ENCODE data around the gene KRTAP1-5.
"Not testable (repeated sequence)": the region's sequence is repeated elsewhere in the genome, so short reads cannot be mapped to it uniquely, and the experiment has no call there.

The KRTAP1-5 gene, protein sequence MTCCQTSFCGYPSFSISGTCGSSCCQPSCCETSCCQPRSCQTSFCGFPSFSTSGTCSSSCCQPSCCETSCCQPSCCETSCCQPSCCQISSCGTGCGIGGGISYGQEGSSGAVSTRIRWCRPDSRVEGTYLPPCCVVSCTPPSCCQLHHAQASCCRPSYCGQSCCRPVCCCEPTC

DNA sequence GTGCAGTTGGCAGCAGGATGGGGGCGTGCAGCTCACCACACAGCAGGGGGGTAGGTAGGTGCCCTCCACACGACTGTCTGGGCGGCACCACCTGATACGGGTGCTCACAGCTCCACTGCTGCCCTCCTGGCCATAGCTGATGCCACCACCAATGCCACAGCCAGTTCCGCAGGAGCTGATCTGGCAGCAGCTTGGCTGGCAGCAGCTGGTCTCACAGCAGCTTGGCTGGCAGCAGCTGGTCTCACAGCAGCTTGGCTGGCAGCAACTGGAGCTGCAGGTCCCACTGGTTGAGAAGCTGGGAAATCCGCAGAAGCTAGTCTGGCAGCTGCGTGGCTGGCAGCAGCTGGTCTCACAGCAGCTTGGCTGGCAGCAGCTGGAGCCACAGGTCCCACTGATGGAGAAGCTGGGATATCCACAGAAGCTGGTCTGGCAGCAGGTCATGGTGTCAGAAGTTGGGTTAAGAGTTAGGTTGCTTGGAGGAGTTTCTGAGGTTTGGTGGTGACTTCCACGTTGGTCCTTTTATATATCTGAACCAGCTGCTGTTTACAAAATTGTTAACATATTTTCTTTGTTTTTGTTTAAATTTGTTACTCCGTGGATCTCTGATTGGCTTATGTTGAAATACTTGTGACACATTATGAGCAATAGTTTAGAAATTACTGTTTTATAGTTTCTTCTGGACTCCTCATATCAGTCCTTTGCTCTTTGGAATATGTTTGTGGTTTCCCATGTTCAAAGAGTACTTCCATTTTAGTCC is at the start of gene KRTAP1-5:
Gene KRTAP1-5, minus strand, starts transcription at position 494 of the 757 bp plus-strand sequence. Its CDS starts 53 bp downstream, at position 441.
- DNase-seq = no peak

DNA sequence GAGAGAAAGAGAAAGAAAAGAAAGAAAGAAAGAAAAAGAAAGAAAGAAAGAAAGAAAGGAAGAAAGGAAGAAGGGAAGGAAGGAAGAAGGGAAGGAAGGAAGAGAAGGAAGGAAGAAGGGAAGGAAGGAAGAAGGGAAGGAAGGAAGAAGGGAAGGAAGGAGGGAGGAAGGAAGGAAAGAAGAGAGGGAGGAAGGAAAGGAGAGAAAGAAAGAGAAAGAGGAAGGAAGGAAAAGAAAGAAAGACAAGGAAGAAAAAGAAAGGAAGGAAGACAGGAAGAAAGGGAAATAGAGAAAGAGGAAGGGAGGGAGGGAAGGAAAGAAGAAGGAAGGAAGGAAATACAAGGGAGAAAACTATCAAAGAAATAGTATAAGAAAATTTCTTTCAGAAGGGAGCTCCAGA is 49.8 kb upstream of the KRTAP1-5 start:
- no peak for DNase-seq

DNA sequence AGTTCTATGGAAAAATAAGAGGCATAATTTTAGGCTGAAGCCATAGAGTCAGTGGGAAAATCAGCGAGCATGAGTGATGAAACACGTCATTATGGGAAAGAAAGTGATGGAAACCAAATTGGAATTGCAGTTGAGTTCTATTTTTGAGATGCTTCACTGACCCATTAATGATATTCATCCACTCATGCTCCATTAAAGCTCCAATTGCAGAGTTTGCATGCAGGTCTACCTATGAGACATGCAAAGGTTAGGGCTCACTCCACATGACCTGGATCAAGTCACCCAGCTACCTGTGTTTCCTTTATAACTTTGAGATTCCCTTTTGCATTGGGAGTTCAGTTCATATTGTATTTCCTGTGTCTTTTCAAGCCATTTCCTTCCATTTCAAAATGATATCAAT is 46.7 kb upstream of the KRTAP1-5 start:
- no peak for DNase-seq

DNA sequence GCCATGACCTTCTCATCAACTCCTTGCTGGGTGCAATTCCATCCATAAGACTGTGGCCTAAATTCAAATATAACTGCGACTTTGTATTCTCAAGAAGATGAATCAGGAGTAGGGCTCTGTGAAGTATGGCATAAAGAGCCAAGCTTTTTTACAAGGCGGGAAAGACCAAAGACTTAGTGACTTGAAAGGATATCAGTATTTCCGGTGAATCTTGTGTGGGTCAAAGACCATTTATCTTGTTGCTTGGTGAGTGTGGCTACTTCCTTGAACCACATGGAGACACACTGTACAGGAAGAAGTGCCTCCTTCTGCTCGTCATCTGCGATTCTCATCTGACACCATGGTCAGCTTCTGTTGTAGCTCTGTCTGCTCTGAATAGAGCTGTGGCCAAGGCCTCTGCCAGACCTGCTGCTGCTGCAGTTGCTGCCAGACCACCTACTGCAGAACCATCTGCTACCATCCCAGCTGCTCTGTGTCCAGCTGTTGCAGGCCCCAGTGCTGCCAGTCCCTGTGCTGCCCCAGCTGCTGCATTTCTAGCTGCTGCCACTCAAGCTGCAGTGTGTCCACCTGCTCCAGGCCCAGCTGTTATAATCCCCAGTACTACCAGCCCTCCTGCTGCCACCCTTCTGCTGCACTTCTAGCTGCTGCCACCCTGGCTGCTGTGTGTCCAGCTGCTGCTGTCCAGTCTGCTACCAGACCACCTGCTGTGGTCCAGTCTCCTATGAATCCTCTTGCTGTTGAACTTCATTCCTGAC is 44.8 kb upstream of the KRTAP1-5 start:
- DNase-seq = no peak

DNA sequence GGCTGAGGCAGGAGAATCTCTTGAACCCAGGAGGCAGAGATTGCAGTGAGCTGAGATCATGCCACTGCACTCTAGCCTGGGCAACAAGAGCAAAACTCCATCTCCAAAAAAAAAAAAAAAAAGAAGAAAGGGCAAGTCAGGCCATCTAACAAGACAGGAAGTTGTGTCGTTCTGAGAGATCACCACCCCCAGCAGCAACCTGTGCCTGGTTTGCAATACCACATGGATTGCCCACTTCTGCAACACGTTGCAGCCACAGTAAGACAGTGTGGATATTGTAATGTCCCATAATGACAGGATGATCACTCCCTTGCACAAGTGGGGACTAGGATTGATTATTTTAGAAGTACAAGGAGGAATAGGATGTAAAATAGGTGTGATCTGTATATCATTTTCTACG is 42.0 kb upstream of the KRTAP1-5 start:
- DNase-seq = no peak

DNA sequence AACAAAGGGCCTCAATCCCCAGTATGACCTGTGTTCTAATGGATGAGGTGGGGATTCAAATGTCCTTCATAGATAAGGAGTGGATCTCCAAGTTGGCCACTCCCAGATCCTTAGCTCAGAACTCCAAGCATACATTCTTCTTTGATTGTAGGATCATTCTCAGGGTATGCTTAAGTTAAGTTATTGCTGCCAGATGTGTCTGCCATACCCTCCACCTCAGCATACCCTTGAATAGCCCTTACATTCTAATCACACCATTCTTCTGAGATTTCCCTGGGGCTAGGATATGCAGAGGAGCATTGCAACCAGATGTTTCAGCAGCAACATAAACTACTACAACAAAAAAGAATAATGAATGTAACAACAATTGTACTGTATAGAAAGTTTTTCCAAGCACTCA is 40.3 kb upstream of the KRTAP1-5 start:
- no peak for DNase-seq

DNA sequence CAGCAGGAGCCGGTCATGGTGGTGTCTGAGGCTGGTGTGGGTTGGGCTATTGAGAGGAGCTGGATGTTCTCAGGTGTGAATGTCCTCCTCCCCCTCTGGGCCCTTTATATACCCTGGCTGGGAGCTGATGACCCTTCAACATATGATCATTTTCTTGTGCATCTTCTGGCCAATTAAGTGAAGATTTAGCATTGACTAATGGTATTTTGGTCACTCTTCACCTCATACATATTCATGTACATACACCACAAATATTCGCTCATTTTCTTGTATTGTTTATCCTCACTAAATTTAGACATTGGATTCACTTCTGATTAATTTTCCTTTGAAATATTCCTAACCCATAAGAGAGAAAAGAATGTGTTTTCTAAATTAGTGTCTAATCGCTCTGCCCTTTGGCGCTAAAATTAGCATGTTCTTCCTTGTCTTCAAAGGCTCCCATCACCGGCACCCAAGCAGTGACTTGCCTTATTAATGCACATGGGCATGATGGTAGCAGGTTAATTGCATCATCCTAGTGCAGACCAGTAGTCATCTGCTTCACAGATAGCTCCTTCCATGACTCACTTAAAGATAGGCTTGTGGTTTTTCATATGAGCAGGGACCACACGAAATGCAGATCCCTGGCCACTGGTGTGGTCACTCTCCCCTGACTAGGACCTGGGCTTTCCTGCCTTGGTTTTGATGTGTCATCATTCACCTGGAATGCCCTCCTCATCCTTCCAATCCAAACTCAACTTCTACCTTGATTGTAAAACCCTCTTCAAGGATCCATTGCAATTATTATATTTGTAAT is 39.0 kb upstream of the KRTAP1-5 start, which contains the start of gene KRTAP2-4:
Gene KRTAP2-4, minus strand, starts transcription at position 51 of the 796 bp plus-strand sequence. Its CDS starts 34 bp downstream, at position 17.
- no peak for DNase-seq

DNA sequence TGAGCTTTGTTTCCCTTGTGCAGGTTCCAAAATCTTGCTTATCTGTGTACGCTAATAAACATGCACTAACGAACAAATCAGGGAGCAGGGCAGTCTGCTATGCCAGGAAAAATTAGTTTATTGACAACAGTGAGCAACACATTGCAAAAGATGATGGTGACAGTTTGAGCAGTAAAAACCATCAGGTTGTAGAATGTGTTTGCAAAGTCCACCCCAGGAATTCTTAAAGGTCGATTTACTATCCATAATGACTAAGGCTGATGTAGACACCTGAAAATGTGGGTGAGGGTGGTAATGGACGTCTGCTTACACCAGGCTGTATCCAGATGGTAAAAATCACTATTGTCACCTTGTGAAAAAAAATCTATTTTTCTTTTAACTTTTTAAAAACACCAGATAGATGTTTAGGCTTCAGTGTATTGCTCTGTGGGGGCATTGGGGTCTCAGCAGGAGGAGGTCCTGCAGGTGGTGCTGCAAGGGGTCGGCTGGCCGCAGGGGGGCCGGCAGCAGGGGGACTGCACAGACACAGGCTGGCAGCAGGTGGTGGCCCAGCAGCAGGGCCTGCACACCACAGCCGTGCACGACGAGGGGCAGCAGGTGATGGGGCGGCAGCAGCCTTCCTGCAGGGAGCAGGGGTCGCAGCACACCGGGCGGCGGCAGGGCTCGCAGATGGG is 38.1 kb upstream of the KRTAP1-5 start:
- not testable (repeated sequence) for DNase-seq

DNA sequence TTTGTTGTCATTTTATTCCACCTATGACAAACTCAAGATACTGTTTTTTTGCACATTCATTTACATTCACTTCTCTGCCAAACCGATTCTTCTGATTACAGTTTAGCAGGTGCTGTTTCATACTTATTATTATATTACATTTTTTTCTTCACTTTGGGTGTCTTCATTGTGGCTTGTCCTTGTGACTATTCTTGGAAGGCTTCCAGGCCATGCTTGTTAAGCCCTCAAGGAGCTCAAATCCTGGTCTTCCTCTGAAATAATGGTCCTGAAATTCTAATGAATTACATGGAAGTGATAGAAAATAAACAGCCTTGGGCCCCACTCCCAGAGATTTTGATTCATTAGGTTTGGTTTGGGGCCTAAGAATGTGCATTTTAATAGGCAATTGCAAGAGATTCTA is 37.3 kb upstream of the KRTAP1-5 start:
- DNase-seq = no peak

DNA sequence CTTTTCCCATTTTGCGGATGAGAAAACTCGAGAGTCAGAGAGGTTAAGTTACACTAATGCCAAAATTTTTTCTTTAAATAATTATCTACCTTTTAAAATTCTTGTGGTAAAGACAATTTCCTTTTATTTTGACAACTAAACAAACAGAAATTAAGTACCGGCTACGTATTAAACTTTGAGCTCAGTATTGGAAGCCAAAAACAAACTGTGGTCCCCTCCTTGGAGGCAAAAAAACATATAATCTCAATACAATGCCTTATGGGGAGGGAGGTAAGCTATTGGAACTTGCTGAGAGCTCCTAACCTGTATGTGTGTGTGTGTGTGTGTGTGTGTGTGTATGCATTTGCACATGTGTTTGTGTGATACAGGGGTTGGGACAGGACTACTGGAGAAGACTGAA is 36.4 kb upstream of the KRTAP1-5 start:
- no peak for DNase-seq

DNA sequence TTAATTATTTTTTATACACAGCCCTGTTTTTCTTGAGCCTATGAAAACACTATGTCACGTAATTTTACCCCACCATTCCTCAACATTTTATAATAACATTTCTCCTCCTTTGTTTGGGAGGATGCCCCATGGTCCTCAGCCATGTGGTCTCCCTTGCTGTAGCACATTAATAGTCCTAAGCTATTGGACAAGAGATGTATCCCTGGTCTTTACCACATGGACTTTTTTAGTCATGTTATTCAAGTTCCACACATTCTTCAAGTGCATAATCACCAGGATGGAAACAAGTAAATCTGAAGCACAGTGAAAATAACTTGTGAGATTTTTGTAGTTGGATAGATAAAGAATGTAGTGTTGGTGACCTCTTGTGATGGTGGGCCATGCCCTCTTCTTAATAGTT is 35.0 kb upstream of the KRTAP1-5 start:
- DNase-seq = no peak

DNA sequence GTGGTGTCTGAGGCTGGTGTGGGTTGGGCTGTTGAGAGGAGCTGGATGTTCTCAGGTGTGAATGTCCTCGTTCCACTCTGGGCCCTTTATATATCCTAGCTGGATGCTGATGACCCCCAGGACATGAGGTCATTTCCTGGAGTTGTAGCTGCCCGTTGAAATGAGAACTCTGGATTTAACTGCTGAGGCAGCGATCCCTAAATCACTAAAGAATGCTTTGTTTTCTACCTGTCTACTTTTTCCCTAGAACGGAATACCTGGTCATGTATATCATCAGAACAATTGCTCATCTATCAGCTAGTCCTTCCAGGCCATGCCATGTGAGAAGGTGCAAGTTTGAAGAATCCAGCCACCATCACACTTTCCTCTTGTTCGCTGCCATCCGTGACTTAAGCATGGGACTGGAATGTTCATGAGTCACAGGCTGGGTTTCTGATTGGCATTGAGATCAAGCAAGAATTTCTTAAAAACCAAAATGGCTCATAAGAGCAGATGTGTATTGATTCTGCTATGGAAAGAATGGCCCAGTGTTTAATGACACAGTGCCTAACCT is 33.1 kb upstream of the KRTAP1-5 start, which contains the start of gene KRTAP2-3:
Gene KRTAP2-3, minus strand, starts transcription at position 63 of the 553 bp plus-strand sequence. CDS start 64 bp downstream, outside the sequence.
- no peak for DNase-seq

DNA sequence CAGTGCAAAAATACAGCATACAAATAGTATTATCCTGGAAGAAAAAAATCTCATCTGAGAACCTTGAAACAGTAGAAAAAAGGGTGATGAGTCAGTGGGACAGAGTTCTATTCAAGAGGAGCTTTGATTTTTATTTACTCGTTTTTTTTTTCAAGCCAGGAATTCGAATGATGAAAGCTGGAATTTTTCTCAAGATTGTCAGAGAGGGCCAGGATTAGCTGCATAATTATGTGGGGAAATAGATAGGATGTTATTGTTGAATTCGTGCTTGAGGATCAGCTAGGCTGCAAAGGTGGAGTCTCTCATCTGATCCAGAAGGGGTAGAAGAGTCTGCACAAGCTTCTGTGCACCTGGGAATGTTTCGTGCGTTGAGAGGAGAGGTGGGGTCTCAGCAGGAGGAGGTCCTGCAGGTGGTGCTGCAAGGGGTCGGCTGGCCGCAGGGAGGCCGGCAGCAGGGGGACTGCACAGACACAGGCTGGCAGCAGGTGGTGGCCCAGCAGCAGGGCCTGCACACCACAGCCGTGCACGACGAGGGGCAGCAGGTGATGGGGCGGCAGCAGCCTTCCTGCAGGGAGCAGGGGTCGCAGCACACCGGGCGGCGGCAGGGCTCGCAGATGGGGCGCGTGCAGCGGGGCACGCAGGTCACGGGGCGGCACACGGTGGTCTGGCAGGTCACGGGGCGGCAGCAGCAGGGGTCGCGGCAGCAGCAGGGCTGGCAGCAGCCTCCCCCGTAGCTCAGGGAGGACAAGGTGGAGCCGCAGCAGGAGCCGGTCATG is 32.5 kb upstream of the KRTAP1-5 start:
- DNase-seq = not testable (repeated sequence)

DNA sequence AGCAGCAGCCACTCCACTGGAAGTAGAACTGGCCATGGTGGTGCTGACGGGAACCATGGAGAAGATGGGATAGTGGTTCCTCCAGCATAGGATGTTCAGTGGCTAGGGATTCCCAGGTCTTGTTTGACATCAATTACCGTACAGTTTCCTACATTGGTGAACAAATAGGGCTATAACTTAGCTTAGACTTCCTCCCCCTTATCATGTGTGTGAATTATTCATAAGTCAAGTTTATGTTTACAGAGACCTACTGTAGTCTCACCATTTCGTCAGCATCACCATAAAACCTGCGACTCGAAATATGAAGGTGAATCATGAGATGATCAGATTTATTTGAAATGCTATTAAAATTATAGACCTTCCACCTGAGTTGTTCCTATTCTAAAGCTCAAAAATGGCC is 31.7 kb upstream of the KRTAP1-5 start:
- no peak for DNase-seq

DNA sequence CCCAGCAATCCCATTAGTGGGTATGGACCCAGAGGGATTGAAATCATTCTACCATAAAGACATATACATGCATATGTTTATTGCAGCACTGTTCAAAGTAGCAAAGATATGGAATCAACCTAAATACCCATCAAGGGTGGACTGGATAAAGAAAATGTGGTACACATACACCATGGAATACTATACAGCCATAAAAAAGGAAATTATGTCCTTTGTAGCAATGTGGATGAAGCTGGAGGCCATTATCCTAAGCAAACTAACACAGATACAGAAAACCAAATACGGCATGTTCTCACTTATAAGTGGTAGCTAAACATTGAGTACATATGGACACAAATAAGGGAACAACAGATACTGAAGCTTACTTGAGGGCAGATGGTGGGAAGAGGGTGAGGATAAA is 30.5 kb upstream of the KRTAP1-5 start:
- no peak for DNase-seq

DNA sequence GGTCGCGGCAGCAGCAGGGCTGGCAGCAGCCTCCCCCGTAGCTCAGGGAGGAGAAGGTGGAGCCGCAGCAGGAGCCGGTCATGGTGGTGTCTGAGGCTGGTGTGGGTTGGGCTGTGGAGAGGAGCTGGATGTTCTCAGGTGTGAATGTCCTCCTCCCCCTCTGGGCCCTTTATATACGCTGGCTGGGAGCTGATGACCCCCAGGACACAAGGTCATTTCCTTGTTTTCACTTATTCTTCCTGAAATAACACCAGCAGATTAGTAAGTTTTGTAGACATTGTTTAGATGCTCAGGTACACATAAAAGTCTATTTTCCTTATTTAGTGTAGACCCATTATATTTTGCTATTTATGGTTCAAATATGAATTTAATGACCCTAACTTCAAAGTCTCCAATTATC is 28.1 kb upstream of the KRTAP1-5 start, which contains the start of gene KRTAP2-2:
Gene KRTAP2-2, minus strand, starts transcription at position 101 of the 400 bp plus-strand sequence. Its CDS starts 19 bp downstream, at position 82.
- not testable (repeated sequence) for DNase-seq

DNA sequence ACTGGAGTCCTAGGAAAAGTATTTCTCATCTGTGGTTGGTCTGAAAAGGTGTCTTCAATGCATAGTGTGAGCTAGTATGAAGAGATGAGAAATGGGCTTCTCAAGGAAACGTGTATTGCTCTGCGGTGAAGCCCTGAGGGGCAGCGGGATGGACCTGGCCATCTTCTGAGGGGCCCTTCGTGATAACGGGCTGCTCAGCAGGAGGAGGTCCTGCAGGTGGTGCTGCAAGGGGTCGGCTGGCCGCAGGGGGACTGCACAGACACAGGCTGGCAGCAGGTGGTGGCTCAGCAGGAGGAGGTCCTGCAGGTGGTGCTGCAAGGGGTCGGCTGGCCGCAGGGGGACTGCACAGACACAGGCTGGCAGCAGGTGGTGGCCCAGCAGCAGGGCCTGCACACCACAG is 27.5 kb upstream of the KRTAP1-5 start:
- DNase-seq = not testable (repeated sequence)

DNA sequence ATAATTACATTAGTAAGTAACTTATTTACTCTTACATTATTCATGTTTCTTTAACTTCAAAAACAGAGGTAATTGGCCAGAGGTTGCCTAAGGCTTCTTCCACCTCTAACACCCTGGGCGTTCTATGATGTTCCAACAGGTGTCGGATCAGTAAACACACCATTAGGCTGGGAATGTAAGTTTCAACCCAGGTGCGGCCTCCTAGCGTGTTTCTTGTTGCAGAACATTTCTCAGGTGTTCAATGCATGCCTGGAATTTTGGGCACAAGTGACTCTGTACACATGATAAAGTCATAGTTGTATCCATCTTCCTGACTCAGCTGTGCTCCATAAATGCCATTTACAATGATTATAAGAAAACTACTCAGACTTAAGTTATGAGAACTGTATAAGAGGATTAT is 27.0 kb upstream of the KRTAP1-5 start:
- no peak for DNase-seq

DNA sequence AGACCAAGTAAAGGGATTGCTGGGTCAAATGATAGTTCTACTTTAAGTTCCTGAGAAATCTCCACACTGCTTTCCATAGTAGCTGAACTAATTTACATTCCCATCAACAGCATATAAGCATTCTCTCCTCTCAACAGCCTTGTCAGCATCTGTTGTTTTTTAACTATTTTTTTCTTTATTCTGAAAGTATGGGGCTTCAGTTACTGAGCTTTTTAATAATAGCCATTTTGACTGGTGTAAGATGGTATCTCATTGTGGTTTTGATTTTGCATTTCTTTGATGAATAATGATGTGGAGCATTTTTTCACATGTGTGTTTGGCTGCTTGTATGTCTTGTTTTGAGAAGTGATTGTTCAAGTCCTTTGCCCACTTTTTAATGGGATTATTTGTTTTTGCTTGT is 25.6 kb upstream of the KRTAP1-5 start:
- DNase-seq = no peak

DNA sequence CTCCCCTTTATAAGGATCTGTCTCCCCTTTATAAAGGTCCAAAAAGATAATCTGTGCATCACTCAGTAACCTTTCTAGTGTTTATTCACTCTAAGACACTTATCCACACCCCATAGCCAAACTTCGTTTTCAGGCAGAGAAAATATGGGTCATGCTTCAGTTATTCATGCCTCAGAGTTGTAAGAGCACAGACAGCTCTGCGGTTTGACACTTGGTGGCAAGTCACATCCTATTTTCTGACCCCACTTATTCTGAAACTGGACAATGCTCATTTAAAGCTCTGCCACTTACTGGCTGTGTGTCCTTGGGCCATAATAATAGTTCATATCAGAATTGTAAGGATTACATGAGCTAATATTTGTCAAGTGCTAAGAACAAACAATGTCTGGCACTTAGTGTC is 22.1 kb upstream of the KRTAP1-5 start:
- DNase-seq = no peak

DNA sequence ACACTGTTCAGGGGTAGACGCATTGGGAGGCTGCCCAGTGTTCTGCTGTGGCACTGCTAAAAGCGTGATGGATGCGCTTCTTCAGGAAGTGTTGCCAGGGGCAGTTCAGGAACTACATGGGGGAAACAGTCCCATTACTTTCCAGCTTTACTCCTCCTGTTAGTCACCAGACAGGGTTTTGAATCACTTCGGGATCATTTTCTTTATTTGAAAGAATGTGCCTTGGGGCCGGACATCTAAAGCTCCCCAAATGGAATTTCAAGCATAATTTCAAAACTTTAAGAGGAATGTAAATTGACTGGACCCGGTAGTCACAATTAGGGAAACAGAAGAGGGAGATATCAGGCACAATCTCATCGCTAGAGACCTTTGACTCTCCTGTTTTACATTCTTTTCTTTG is 21.4 kb upstream of the KRTAP1-5 start:
- DNase-seq = no peak
